ENCODE data around the gene ENO1.

GRCh38 chr1:8863138-8863537 lies 15.3 kb downstream of the ENO1 start:
- TF ChIP-seq POLR2A (IDR thresholded peaks at IDR 0.05; ENCODE audit: low read depth, low read length) (no peak), ELK1 (IDR thresholded peaks at IDR 0.05; ENCODE audit: low read depth, low read length) (no peak), PKNOX1 (IDR thresholded peaks at IDR 0.05) (no peak), CTCF (IDR thresholded peaks at IDR 0.05 in 2 of 3, conservative IDR thresholded peaks at IDR 0.05 in 1 of 3; ENCODE audit: control insufficient read depth in 2 of 3, extremely low read depth in 1 of 3, insufficient read depth in 1 of 3, low read depth in 3 of 3, low read length in 3 of 3) (no peak), SP1 (IDR thresholded peaks at IDR 0.05; ENCODE audit: low read depth, low read length) (no peak), CBFB (IDR thresholded peaks at IDR 0.05; ENCODE audit: low read depth) (no peak), SMAD1 (IDR thresholded peaks at IDR 0.05; ENCODE audit: low read depth, partially characterized antibody) (no peak)

Data from GM12878 (cell line).